Activated naive CD8-positive, alpha-beta T cell treated with anti-CD3 and anti-CD28 coated beads for 36 hours (primary cell): ENCODE results near the gene MPO. TPM values are rescaled to one million over a fixed set of nuclear protein-coding genes. Genes with fewer than 3 reads are reported as not detected.

Experiments used
- DNase-seq: peaks from one replicate; pipeline ENCODE4 v3.0.0; 2021
- H3K27ac Mint-ChIP-seq: one replicate; pipeline ENCODE4 v1.8.0; 2022; ENCODE audit warnings: mild to moderate bottlenecking, moderate library complexity, mixed read lengths
- H3K27me3 Mint-ChIP-seq: one replicate; pipeline ENCODE4 v1.8.0; 2022; ENCODE audit warnings: mild to moderate bottlenecking, mixed read lengths
- H3K36me3 Mint-ChIP-seq: one replicate; pipeline ENCODE4 v1.8.0; 2021; ENCODE audit warnings: mild to moderate bottlenecking, mixed read lengths
- H3K4me1 Mint-ChIP-seq: one replicate; pipeline ENCODE4 v1.8.0; 2021; ENCODE audit warnings: mixed read lengths
- H3K4me3 Mint-ChIP-seq: one replicate; pipeline ENCODE4 v1.8.0; 2022; ENCODE audit warnings: mild to moderate bottlenecking, moderate library complexity, mixed read lengths
- H3K9me3 Mint-ChIP-seq: one replicate; pipeline ENCODE4 v1.8.0; 2022; ENCODE audit warnings: mixed read lengths
- total RNA-seq, 2 experiments: library from RNA; stranded (reverse); gene quantifications; one replicate each; pipeline ENCODE4 v1.2.3, GENCODE V29; 2021

The MPO gene
- total RNA-seq, 2 experiments from 2014 or later: not detected

DNA sequence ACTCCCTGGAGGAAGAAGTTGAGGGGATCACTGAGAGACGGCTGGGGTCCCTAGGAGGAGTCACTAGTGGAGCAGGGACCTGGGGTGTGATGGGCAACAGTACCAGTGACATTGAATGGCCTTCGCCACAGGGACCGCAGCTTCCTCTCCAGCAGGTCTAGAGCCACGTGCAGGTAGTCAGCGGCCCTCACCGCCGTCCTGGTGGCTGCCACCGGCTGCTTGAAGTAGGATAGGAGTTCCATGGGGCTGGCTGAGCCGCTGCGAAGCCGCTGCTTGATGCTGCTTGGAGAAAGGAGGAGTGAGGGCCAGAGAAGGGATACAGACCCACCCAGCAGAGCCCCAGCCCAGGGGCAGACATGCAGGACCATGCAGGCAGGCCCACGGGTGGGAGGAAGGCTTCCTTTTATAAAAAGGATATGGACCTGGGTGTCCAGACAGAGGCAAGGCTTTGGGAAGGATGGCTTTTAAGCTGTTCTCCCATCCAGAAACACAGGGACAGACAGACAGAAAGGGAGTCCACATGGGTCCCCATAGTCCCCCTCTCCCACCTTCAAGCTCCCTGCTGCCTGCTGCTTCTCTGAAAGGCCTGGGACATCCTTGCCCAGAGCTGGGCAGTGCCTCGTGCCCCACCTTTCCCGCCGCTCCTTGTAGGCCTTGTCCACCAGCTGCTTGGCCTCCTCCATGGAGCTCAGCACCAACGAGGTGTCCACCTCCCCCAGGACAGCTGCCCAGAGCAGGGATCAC, 827 bp downstream of the MPO start:
- Mint-ChIP-seq H3K36me3 (no peaks in the 10 kb centered on the region), H3K9me3 (no peaks in the 10 kb centered on the region), H3K4me3 (no peak overlapping the region), H3K27me3 (peaks cover 45% of the 10 kb centered on the region), H3K27ac (no peak overlapping the region), H3K4me1 (peaks cover 5% of the 10 kb centered on the region)
- no peak for DNase-seq

DNA sequence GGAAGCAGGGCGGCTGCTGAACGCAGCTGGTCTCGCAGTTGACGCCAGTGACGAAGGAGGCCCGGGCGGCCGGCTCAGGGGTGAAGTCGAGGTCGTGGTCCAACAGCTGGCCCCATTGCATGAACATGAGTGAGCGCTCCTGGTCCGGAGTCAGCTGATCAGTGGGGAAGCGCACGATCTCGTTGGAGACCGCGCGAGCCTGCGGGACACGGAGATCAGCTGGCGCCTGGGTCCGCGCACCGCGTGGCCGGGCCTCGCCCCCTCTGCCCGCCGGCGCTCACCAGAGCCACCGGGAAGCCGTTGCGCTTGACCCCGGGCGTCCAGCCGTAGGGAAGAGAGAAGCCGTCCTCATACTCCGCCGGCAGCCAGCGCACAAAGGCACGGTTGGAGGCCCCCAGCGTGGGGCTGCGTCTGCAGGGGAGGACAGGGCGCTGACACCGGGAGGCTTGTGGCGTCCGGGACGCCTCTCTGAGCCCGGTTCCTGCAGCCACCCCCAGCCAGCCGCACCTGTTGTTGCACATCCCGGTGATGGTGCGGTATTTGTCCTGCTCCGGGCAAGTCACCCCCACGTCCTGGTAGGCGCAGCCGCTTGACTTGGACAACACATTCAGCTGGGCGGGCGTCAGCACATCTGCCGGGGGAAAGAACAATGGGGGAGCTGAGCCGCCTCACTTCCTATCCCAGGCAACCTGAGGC, 1.6 kb downstream of the MPO start:
- no peak for DNase-seq
- H3K36me3 Mint-ChIP-seq: no peaks in the 10 kb centered on the region
- no peak overlapping the region for H3K4me3 Mint-ChIP-seq
- no peaks in the 10 kb centered on the region for H3K9me3 Mint-ChIP-seq
- H3K27me3 Mint-ChIP-seq: peaks cover 39% of the 10 kb centered on the region
- peaks cover 5% of the 10 kb centered on the region for H3K4me1 Mint-ChIP-seq
- no peak overlapping the region for H3K27ac Mint-ChIP-seq

DNA sequence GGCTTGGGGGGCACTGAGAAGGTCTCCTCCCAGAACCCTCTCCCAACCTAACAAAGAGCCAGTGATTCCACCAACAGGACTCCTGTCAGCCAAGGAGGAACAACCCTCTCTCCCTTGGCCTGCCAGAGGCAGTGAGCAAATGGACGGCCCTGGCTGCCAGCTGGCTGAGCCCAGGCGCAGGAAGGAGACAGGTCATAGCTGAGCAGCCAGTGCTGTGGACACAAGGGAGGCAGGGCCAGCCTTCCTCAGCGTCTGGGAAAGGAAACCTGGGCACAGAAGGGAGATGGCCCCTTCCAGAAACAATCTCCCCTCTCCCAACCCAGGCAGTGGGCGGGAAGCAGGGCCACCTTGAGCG, 2.1 kb downstream of the MPO start:
- DNase-seq: no peak
- Mint-ChIP-seq H3K9me3 (no peaks in the 10 kb centered on the region), H3K27ac (no peak overlapping the region), H3K27me3 (peaks cover 35% of the 10 kb centered on the region), H3K36me3 (no peaks in the 10 kb centered on the region), H3K4me3 (no peak overlapping the region), H3K4me1 (peaks cover 5% of the 10 kb centered on the region)

DNA sequence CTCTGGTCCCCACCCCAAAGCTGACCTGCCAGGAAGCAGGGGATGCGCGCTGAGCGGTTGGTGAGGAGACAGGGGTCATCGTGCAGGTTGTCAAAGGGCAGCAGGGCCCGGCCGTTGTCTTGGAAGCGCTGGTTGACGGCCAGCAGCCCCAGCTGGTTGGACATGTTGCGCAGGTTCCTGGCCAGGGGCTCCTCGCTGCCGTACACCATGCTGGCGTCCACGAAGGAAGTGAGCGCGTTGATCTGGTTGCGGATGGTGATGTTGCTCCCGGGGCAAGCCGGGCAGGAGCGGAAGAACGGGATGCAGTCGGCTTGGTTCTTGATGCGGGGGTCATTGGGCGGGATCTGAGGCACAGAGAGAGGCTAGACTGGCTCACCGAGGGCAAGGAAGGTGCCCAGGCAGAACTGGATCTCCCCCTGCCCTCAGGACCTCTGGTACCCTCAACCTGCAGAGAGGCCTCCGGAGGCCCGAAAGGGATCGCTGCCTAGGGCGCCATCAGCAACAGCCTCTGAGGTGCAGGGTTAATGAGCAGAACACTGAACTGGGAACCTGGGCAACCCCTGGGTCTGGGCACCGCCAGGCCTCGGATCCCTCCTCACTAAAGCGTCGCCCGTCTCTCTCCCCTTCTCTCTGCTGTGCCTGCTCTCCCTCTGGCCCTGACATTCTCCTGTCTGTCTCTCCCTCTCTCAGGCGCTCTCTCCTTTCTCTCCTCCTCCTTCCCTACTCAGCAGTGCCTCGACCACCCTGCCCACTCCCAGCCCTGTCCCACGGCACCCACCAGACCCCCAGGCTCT, 2.7 kb downstream of the MPO start:
- H3K27ac Mint-ChIP-seq: no peak overlapping the region
- DNase-seq: no peak
- H3K36me3 Mint-ChIP-seq: no peaks in the 10 kb centered on the region
- no peak overlapping the region for H3K4me3 Mint-ChIP-seq
- peaks cover 33% of the 10 kb centered on the region for H3K27me3 Mint-ChIP-seq
- H3K9me3 Mint-ChIP-seq: no peaks in the 10 kb centered on the region
- peaks cover 5% of the 10 kb centered on the region for H3K4me1 Mint-ChIP-seq

DNA sequence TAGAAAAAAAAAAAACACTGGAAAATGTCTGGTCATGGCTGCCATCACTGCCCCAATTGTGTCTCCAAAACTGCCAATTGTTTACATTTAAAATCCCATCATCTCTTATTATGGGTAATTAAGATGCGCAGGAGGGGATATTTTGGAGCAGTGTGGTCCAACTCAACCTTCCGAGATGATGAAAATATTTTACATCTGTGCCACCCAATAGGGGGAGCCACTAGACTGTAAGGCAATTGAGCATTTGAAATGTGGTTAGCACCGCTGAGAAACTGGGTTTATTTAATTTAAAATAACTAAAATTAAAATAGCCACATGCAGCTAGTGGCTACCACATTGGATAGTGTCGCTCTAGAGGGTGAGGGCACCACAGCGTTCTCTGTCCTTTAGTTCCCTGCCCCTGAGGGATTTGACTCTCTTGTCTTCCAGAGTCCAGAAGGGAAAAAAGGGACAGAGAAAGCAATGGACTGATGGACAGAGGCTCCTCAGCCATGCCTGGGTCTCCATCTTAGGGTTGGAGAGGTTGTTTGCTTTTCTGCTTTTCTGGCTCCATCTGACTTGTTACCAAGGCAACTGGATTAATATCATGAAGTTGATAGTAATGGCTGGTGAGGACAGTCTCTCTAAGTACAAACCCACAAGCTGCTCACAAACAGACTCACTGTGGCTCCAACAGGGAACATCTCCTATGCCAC, 3.5 kb downstream of the MPO start:
- Mint-ChIP-seq H3K9me3 (no peaks in the 10 kb centered on the region), H3K27ac (no peak overlapping the region), H3K4me3 (no peak overlapping the region), H3K27me3 (peaks cover 33% of the 10 kb centered on the region), H3K36me3 (no peaks in the 10 kb centered on the region), H3K4me1 (peaks cover 5% of the 10 kb centered on the region)
- no peak for DNase-seq

DNA sequence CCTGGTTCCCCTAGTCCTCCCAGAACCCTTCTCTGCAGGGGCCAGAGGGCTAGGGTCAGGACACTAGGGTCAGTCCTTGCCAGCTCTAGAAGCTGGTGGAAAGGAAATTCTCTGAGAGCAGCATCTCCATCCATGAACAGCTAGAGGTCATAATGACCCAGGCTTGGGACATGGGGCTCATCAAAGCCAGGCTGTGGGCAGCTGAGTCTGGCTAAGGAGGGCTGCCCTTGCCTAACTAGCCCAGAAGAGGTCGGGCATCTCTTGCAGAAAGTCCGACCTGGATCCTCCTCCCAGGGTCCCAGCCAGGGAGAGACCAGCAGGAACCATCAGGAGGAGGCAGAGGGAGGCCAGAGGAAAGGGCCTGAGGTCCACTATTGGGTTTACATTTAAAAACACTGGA, 4.3 kb downstream of the MPO start:
- Mint-ChIP-seq H3K27me3 (peaks cover 33% of the 10 kb centered on the region), H3K27ac (no peak overlapping the region), H3K4me3 (no peak overlapping the region), H3K4me1 (peaks cover 5% of the 10 kb centered on the region), H3K9me3 (no peaks in the 10 kb centered on the region), H3K36me3 (no peaks in the 10 kb centered on the region)
- no peak for DNase-seq

DNA sequence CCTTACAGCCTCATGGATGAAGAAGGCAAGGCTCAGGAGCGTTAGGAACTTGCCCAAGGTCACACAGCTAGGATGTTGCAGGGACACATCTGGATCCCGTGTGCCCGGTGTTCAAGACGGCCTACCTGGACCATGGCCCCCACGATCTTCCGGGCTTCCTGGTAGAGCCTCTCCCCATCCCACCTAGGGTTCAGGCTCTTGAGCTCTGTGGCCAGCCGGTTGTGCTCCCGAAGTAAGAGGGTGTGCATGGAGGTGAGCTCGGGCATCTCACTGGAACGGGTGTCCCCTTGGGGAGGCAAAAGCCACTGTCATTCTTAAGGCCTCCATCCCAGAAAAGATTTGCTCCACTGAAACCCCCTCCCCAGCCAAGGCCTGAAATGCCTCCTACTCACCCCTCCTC, 5.3 kb downstream of the MPO start:
- Mint-ChIP-seq H3K27ac (no peak overlapping the region), H3K4me1 (peaks cover 5% of the 10 kb centered on the region), H3K36me3 (no peaks in the 10 kb centered on the region), H3K4me3 (no peak overlapping the region), H3K9me3 (no peaks in the 10 kb centered on the region), H3K27me3 (peaks cover 31% of the 10 kb centered on the region)
- DNase-seq: no peak

DNA sequence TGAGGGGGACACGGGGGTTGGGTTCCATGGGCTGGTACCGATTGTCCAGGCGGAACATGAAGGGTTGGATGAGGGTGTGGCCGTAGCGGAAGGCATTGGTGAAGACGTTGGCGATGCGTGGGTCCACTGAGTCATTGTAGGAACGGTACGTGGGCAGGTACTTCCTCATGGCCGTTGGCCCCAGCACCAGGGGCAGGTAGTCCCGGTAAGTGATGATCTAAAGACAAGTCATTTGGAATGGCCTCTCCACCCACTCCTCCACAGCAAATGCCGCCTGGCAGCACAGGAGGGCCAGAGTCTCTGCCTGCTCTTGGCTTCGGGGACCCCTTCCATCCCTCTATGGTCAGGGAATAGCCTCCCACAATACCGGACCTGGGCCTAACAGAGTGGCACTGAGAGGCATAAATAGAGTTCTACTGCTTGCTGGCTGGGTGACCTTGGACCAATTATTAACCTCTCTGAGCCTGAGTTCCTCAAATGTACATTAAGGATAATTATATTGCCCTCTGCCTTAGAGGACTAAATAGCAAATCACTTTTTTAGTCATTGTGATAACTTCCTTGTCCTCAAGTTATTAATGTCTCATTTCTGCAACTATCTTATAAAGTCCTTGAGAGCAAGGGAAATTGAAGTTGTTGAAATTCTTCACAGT, 7.2 kb downstream of the MPO start:
- Mint-ChIP-seq H3K36me3 (no peaks in the 10 kb centered on the region), H3K4me3 (no peak overlapping the region), H3K27me3 (peaks cover 15% of the 10 kb centered on the region), H3K9me3 (no peaks in the 10 kb centered on the region), H3K4me1 (no peaks in the 10 kb centered on the region), H3K27ac (no peak overlapping the region)
- DNase-seq: no peak

DNA sequence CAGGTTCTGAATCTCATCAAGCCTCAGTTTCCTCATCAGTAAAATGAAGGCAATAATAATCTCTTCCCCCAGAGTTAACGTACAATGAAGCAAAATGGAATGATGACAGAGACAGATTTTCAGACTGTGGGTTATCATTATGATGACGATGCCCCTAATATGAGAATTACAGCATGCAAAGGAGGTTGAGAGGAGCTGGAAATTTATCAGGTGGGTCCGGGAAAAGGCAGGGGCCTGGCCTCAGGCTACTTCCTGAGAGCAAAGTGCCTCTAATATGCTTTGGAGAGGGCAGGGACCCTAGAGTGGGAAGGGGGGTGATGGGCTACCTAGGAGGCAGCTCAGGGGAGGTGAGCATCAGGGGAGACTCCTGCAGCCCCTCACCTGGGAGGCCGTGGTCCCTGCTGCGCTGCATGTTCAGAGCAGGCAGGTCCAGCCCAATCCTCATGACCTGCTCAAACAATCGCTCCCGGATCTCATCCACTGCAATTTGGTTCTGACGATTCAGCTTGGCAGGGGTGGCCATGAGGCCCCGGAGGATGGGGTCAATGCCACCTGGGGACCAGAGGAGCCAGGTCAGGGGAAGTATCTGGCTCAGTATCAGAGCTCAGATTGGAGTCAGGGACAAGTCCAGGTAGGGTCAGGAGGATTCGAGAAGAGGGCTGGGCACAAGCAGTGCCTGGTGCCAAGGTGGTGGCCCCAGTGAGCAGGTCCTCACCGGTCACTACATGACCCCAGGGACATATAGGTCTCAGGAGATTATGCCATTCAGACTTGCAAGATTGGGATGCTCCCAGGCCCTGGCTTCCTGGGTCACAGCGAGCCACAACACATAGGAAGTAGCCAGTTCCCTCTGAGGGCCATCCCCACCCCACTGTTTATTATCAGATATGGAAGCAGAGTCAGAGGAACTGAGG, 8.1 kb downstream of the MPO start:
- no peaks in the 10 kb centered on the region for H3K9me3 Mint-ChIP-seq
- no peak for DNase-seq
- H3K27ac Mint-ChIP-seq: no peak overlapping the region
- H3K4me1 Mint-ChIP-seq: no peaks in the 10 kb centered on the region
- H3K27me3 Mint-ChIP-seq: peaks cover 6% of the 10 kb centered on the region
- no peak overlapping the region for H3K4me3 Mint-ChIP-seq
- H3K36me3 Mint-ChIP-seq: no peaks in the 10 kb centered on the region

DNA sequence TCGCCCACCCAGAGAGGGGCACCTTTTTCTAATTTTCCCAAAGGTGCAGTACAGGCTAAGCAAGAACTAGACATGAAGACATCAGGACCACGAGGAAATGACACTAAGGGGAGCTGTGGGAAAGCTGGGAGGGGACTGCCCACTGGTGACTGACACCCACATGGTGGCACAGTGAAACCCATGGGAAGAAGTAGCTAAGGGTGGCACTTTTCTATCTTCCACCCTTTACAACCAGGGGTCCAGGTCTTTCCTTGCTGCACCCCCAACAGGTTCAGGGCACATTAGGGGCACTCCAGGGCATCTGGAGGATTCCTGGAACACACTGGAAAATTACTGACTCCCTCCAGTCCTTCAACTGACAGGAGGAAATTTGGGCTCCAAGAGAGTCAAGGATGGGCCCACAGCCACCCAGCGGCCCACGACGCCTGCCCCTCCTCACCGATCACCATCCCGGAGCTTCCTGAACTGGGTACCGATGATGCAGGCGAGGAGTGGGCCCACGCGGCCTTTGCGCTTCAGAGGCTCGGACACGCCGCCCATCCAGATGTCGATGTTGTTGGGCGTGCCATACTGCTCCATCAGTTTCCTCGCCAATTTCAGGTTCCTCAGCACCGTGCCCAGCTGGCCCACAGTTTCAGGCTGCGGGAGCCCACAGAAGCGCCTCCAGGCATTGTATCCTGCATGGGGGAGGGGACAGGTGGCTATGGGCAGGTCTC, 9.4 kb downstream of the MPO start:
- no peak for DNase-seq
- H3K27me3 Mint-ChIP-seq: peaks cover 15% of the 10 kb centered on the region
- no peaks in the 10 kb centered on the region for H3K9me3 Mint-ChIP-seq
- no peaks in the 10 kb centered on the region for H3K36me3 Mint-ChIP-seq
- no peak overlapping the region for H3K4me3 Mint-ChIP-seq
- H3K4me1 Mint-ChIP-seq: no peaks in the 10 kb centered on the region
- no peak overlapping the region for H3K27ac Mint-ChIP-seq

DNA sequence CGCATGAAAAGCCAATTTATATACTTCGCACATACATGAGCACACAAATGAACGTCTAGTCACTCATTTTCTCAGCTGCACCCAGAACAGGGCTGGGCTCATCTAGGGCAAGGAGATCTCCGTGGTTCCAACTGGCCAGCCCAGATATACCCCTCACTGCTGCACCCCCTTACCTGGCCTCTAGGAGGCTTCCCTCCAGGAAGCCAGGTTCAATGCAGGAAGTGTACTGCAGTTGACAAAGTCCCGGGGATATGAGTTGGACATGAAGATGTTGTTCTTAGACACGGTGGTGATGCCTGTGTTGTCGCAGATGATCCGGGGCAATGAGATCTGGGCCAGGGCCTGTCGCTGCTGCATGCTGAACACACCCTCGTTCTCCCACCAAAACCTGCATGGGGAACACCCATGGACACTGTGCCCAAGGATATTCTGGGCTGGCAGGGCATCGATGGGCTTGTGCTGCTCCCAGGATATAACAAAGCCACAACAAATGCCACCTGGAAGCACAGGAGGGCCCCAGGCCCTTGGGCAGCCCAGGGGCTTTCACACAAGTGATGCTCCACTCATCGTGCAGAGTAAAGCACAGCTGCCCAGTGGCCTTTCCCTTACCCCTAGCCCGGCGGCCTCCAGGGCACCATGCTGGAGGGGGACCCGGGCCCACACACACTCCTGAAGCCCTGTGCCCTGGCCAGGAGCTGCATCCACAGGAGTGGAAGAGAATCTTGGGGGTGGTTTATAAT, 10.1 kb downstream of the MPO start:
- Mint-ChIP-seq H3K9me3 (no peaks in the 10 kb centered on the region), H3K27me3 (peaks cover 17% of the 10 kb centered on the region), H3K4me1 (no peaks in the 10 kb centered on the region), H3K27ac (no peak overlapping the region), H3K4me3 (no peak overlapping the region), H3K36me3 (no peaks in the 10 kb centered on the region)
- DNase-seq: no peak

DNA sequence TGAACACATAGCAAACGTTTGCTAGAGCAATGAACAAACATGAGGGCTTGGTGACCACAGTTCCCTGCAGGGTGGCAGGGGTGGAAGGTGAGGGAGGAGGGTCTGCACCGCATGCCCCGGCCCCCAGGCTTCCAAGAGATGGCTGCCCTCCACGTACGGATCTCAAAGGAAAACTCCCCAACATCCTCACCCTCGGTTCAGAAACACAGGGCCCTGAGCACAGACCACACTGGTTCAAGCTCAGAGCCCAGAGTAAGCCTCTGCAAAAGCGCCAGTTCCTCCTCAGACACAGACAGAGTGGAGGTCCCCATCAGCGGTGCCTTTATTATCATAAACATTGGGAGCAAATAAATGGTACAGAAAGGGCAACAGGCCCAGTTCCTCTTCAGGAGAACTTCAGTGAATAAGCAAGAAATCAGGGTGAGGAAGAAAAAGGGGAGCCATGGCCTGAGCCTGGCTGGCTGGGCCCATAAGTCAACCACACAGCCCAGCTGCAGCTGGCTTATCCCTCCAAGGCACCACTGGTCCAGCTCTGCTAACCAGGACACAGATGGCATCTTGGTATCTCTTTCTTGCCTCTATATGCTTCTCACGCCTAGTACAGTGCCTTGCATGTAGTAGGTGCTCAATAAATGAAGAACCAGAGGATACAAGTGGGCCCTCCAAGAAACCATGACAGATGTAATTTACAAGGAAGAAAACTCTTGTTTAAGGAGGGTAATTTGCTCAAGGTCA, 11.0 kb downstream of the MPO start:
- H3K27ac Mint-ChIP-seq: no peak overlapping the region

More for the DNA sequence above, 11.0 kb downstream of the MPO start:
- no peaks in the 10 kb centered on the region for H3K4me1 Mint-ChIP-seq
- DNase-seq: no peak
- no peaks in the 10 kb centered on the region for H3K36me3 Mint-ChIP-seq
- no peaks in the 10 kb centered on the region for H3K9me3 Mint-ChIP-seq
- peaks cover 19% of the 10 kb centered on the region for H3K27me3 Mint-ChIP-seq
- H3K4me3 Mint-ChIP-seq: no peak overlapping the region
